ENCODE measurements around the gene MARVELD1.

DNA sequence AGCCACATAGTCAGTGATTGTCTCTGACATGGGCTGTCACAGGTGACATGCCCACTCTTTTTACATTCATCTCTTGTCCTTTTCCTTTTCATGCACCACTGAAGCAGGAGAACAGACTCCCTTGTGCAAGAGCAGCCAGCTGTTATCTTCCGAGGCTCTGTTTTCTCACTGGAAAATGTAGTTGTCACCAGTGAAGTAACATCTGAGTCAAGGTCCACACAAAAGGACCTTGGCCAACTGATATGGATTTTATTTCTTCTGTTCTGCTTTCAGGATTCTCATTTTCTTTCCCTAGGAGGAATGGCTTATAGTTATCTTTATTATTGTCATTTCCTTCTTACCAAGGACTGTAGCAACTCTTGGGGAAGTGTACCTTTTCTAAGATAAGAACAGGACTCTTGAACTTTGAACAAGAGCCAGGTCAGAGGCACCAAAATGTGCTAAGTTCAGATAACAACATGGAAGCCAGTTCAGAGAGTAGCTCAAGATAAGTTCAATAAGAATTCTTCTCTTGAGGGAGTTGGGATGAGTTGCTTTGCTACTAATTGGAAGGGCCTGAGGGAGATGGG lies 49.2 kb upstream of the MARVELD1 start:
- TF ChIP-seq, protein P1, sequence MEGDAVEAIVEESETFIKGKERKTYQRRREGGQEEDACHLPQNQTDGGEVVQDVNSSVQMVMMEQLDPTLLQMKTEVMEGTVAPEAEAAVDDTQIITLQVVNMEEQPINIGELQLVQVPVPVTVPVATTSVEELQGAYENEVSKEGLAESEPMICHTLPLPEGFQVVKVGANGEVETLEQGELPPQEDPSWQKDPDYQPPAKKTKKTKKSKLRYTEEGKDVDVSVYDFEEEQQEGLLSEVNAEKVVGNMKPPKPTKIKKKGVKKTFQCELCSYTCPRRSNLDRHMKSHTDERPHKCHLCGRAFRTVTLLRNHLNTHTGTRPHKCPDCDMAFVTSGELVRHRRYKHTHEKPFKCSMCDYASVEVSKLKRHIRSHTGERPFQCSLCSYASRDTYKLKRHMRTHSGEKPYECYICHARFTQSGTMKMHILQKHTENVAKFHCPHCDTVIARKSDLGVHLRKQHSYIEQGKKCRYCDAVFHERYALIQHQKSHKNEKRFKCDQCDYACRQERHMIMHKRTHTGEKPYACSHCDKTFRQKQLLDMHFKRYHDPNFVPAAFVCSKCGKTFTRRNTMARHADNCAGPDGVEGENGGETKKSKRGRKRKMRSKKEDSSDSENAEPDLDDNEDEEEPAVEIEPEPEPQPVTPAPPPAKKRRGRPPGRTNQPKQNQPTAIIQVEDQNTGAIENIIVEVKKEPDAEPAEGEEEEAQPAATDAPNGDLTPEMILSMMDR (conservative IDR thresholded peaks at IDR 0.05), result no peak
- TF ChIP-seq EZH2 (IDR thresholded peaks at IDR 0.05; ENCODE audit: low read depth), result no peak

Data from PC-9 (cell line).